Tibial nerve (tissue), 3 donors: ENCODE measurements around the gene HOMEZ.

Experiments
- CTCF ChIP-seq, 5 experiments: fragments of 200-600 bp in 3 of 5; fragments of 450-650 bp in 2 of 5; sonication (generic) in 3 of 5; IDR thresholded peaks; one replicate each; pipeline ENCODE4 v1.5.1; 2016 to 2019; ENCODE audit warnings: antibody characterized with exemption in 5 of 5, mild to moderate bottlenecking in 3 of 5, moderate library complexity in 2 of 5
- POLR2A ChIP-seq, 2 donors: fragments of 450-650 bp; IDR thresholded peaks; one replicate each; pipeline ENCODE4 v1.6.1; 2017; ENCODE audit warnings: antibody characterized with exemption in 2 of 2, mild to moderate bottlenecking in 2 of 2, moderate library complexity in 2 of 2

GRCh38 chr14:23326491-23327332, 40.8 kb upstream of the HOMEZ start:
- TF ChIP-seq POLR2A (IDR thresholded peaks at IDR 0.05), result no peak
- TF ChIP-seq CTCF (IDR thresholded peaks at IDR 0.05), result no peak
